Fibroblast of villous mesenchyme (primary cell): Measurements from ENCODE around the gene CUZD1. TPM values are rescaled to one million over a fixed set of nuclear protein-coding genes. Genes with fewer than 3 reads are reported as not detected.
"Not testable (repeated sequence)": the region's sequence is repeated elsewhere in the genome, so short reads cannot be mapped to it uniquely, and the experiment has no call there.

Experiments
- DNase-seq: peaks from one replicate; pipeline ENCODE4 v3.0.0-alpha.2; 2010; ENCODE audit warnings: low read depth
- H3K4me3 ChIP-seq: 2 replicates; pipeline ENCODE4 v1.5.1; 2011; ENCODE audit warnings: low read depth, mild to moderate bottlenecking, low read length
- CTCF ChIP-seq: IDR thresholded peaks from 2 replicates; pipeline ENCODE4 v1.5.1; 2012; ENCODE audit warnings: low read depth, mild to moderate bottlenecking, low read length; ENCODE audit not compliant: insufficient read depth
- total RNA-seq: library from RNA; depleted of rRNA; stranded (reverse); fragments of >200 nt; gene quantifications from 2 replicates; pipeline ENCODE4 v1.2.3, GENCODE V29; 2012

Gene CUZD1
- total RNA-seq, 1 donor: 0.43 TPM

- no peak for TF ChIP-seq CTCF
- no peak for DNase-seq
- peak overlapping the region; percentile 74 for H3K4me3 ChIP-seq
These were observed 33.2 kb upstream of the CUZD1 start for GRCh38 chr10:122878799-122879338.

- no peak for TF ChIP-seq CTCF
- no peak overlapping the region for H3K4me3 ChIP-seq
- no peak for DNase-seq
These were observed 31.6 kb upstream of the CUZD1 start for GRCh38 chr10:122877264-122877663.

- no peak for DNase-seq
- H3K4me3 ChIP-seq: no peak overlapping the region
- no peak for TF ChIP-seq CTCF
These were observed 30.8 kb upstream of the CUZD1 start for GRCh38 chr10:122876467-122876855.

- TF ChIP-seq CTCF: no peak
- no peak for DNase-seq
These were observed 30.3 kb upstream of the CUZD1 start for GRCh38 chr10:122875843-122876466.

GRCh38 chr10:122871947-122872346 is 26.3 kb upstream of the CUZD1 start:
- not testable (repeated sequence) for DNase-seq, H3K4me3 ChIP-seq

More at GRCh38 chr10:122875843-122876466, 30.3 kb upstream of the CUZD1 start:
- no peak overlapping the region for H3K4me3 ChIP-seq

GRCh38 chr10:122868768-122869167 is 23.1 kb upstream of the CUZD1 start:
- DNase-seq: not testable (repeated sequence)

GRCh38 chr10:122866757-122867482 is 21.3 kb upstream of the CUZD1 start:
- DNase-seq, H3K4me3 ChIP-seq: not testable (repeated sequence)

More at GRCh38 chr10:122868768-122869167, 23.1 kb upstream of the CUZD1 start:
- H3K4me3 ChIP-seq: not testable (repeated sequence)

GRCh38 chr10:122864901-122865300 is 19.2 kb upstream of the CUZD1 start:
- no peak for DNase-seq
- no peak overlapping the region for H3K4me3 ChIP-seq
- no peak for TF ChIP-seq CTCF
